Sigmoid colon (tissue), 7 donors: ENCODE results near the gene TWSG1. TPM values are rescaled to one million over a fixed set of nuclear protein-coding genes. Genes with fewer than 3 reads are reported as not detected.

ENCODE experiments used
- DNase-seq: peaks from one replicate; pipeline ENCODE4 v3.0.0-alpha.2; 2019
- H3K27ac ChIP-seq, 4 donors: fragments of 200-600 bp; sonication (generic); one replicate each; pipeline ENCODE4 v1.5.1; 2016 to 2019; ENCODE audit warnings: mild to moderate bottlenecking in 1 of 4
- H3K27me3 ChIP-seq, 3 donors: fragments of 200-600 bp; sonication (generic); one replicate each; pipeline ENCODE4 v1.5.1; 2019; ENCODE audit warnings: mild to moderate bottlenecking in 1 of 3
- H3K36me3 ChIP-seq, 4 donors: fragments of 200-600 bp; sonication (generic); one replicate each; pipeline ENCODE4 v1.5.1; 2016 to 2019
- H3K4me1 ChIP-seq, 4 donors: fragments of 200-600 bp; sonication (generic); one replicate each; pipeline ENCODE4 v1.5.1; 2017 to 2019
- H3K4me3 ChIP-seq, 4 donors: fragments of 200-600 bp; sonication (generic); one replicate each; pipeline ENCODE4 v1.5.1; 2017 to 2019; ENCODE audit warnings: mild to moderate bottlenecking in 2 of 4, moderate library complexity in 1 of 4
- H3K9me3 ChIP-seq, 4 donors: fragments of 200-600 bp in 3 of 4; sonication (generic) in 3 of 4; one replicate each; pipeline versions ENCODE4 v1.5.1 to v1.6.1; 2013 to 2019
- EP300 ChIP-seq, 4 donors: sonication (generic); formaldehyde crosslinking; IDR thresholded peaks; one replicate each; pipeline ENCODE4 v1.6.1; 2017; ENCODE audit warnings: antibody characterized with exemption in 4 of 4
- POLR2A ChIP-seq, 2 donors: fragments of 450-650 bp; IDR thresholded peaks; one replicate each; pipeline ENCODE4 v1.6.1; 2016; ENCODE audit warnings: antibody characterized with exemption in 2 of 2, mild to moderate bottlenecking in 2 of 2, moderate library complexity in 2 of 2
- POLR2AphosphoS5 ChIP-seq, 4 donors: sonication (generic); formaldehyde crosslinking; IDR thresholded peaks; one replicate each; pipeline ENCODE4 v1.6.1; 2017; ENCODE audit warnings: antibody characterized with exemption in 4 of 4
- WGBS, 2 donors: extraction: QIAGEN DNeasy Blood & Tissue Kit; methylation state at CpG; one replicate each; pipeline ENCODE4 v1.1.7; 2013; 5-methylcytosine and 5-hydroxymethylcytosine counted together
- intact Hi-C: fragments of 100-400 bp; cut with DNase I; formaldehyde crosslinking; loops from one replicate; pipeline ENCODE4 v1.15.1; 2023
- polyA plus RNA-seq, 3 donors: library from polyadenylated mRNA; stranded (reverse); fragments of 200-250 nt; gene quantifications; one replicate each; pipeline ENCODE4 v1.2.3, GENCODE V29; 2013
- total RNA-seq, 4 donors: library from RNA; depleted of rRNA; stranded (reverse); fragments of >200 nt; gene quantifications; one replicate each; pipeline ENCODE4 v1.1.0, GENCODE V29; 2016
- TF ChIP-seq, protein P1 (sequence below), 4 experiments: fragments of 450-650 bp in 3 of 4; fragments of 200-600 bp in 1 of 4; IDR thresholded peaks; one replicate each; pipeline ENCODE4 v1.5.1; 2016 to 2019; ENCODE audit warnings: antibody characterized with exemption in 4 of 4, mild to moderate bottlenecking in 3 of 4, moderate library complexity in 2 of 4
- donor health status: healthy with polysubstance abuse.
- donor health status: Bipolar disorder and iron deficiency.
- donor health status: healthy.

TWSG1 gene
- total and polyA plus RNA-seq, 7 donors, result 3.6 to 88.3 (median 69.2) TPM

DNA sequence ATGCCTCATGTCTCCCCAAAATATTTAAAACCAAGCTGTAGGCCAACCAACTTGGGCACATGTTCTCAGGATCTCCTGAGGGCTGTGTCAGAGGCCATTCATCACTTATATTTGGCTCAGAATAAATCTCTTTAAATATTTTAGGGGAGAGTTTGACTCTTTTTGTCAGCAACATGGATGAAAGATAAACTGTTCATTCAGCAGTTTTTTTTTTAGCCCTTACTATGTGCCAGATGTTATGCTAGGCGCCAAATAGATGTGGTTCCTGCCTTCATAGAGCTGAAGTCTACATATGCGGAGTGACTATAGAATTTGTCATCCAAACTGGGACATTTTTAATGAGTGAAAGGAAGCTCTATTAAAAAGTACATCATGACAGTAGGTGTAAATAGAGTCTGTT is 42.5 kb upstream of the TWSG1 start:
- Histone ChIP-seq H3K36me3 (no peaks in the 10 kb centered on the region), H3K9me3 (peaks cover 0 to 4% (median 1%) of the 10 kb centered on the region in 4 donors), H3K27me3 (no peaks in the 10 kb centered on the region), H3K27ac (no peak overlapping the region), H3K4me3 (no peak overlapping the region), H3K4me1 (no peaks in the 10 kb centered on the region)
- 92 to 97% methylated on average over 2 of the region's 2 CpGs for WGBS, 2 donors
- intact Hi-C loops, result no loop called here
- DNase-seq, result no peak
- TF ChIP-seq EP300 (IDR thresholded peaks at IDR 0.05), result no peak

DNA sequence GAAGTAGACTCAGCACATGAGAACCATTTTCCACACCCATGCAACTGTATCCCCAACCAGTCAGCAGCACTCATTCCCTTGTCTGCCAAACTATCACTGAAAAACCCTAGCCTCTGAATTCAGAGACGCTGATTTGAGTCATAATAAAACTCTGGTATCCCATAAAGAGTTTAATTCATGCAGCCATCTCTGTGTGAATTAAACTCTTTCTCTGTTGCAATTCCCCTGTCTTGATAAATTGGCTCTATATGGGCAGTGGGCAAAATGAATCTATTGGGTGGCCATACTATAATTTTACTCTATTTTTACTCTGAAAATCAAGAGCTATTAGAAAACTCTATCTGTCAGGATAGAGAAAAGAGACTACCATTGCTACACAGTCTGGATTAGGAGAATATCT is 40.6 kb upstream of the TWSG1 start:
- no peaks in the 10 kb centered on the region for H3K4me1 ChIP-seq
- H3K4me3 ChIP-seq, result no peak overlapping the region
- H3K27me3 ChIP-seq, result no peaks in the 10 kb centered on the region
- intact Hi-C loops, result no loop called here
- H3K27ac ChIP-seq, result no peak overlapping the region
- peaks cover 0 to 4% (median 1%) of the 10 kb centered on the region in 4 donors for H3K9me3 ChIP-seq
- H3K36me3 ChIP-seq, result no peaks in the 10 kb centered on the region
- no peak for TF ChIP-seq POLR2AphosphoS5 (IDR thresholded peaks at IDR 0.05)
- no peak for TF ChIP-seq POLR2A (IDR thresholded peaks at IDR 0.05)
- TF ChIP-seq, protein P1, sequence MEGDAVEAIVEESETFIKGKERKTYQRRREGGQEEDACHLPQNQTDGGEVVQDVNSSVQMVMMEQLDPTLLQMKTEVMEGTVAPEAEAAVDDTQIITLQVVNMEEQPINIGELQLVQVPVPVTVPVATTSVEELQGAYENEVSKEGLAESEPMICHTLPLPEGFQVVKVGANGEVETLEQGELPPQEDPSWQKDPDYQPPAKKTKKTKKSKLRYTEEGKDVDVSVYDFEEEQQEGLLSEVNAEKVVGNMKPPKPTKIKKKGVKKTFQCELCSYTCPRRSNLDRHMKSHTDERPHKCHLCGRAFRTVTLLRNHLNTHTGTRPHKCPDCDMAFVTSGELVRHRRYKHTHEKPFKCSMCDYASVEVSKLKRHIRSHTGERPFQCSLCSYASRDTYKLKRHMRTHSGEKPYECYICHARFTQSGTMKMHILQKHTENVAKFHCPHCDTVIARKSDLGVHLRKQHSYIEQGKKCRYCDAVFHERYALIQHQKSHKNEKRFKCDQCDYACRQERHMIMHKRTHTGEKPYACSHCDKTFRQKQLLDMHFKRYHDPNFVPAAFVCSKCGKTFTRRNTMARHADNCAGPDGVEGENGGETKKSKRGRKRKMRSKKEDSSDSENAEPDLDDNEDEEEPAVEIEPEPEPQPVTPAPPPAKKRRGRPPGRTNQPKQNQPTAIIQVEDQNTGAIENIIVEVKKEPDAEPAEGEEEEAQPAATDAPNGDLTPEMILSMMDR (IDR thresholded peaks at IDR 0.05), result no peak
- TF ChIP-seq EP300 (IDR thresholded peaks at IDR 0.05), result no peak
- DNase-seq, result no peak
- 87 to 92% methylated on average over 1 of the region's 1 CpG for WGBS, 2 donors

DNA sequence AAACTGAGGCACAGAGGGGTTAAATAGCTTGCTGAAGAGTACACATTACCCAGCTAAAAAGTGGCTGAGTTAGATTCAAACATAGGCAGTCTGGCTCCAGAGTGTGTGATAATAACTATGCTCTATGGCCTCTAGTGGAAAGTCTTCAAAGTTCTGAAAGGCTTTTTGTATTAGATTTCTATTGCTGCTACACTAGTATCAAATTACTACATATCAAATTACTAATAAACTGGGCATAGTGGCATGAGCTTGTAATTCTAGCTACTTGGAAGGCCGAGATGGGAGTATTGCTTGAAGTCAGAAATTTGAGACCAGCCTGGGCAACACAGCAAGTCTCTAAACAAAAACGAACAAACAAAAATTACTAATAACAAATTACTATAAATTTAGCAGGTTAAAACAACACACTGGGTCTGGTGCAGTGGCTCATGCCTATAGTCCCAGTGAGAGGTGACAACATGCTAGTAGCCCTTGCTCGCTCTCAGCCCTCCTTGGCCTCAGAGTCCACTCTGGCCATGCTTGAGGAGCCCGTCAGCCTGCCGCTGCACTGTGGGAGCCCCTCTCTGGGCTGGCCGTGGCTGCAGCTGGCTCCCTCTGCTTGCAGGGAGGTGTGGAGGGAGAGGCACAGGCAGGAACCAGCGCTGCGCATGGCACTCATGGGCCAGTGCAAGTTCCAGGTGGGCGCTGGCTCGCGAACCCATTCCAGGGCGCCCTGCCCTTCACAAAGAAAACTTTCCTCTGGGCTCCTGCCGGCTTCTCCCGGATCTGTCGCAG is 38.2 kb upstream of the TWSG1 start:
- H3K36me3 ChIP-seq, result no peaks in the 10 kb centered on the region
- peaks cover 0 to 4% (median 1%) of the 10 kb centered on the region in 4 donors for H3K9me3 ChIP-seq
- intact Hi-C loops, result no loop called here
- WGBS, 2 donors, result 93 to 96% methylated on average over 15 of the region's 15 CpGs
- no peaks in the 10 kb centered on the region for H3K4me1 ChIP-seq
- no peaks in the 10 kb centered on the region for H3K27me3 ChIP-seq
- H3K4me3 ChIP-seq, result no peak overlapping the region
- H3K27ac ChIP-seq, result no peak overlapping the region
- TF ChIP-seq, protein P1 (IDR thresholded peaks at IDR 0.05), result no peak
- TF ChIP-seq POLR2AphosphoS5 (IDR thresholded peaks at IDR 0.05) (no peak), EP300 (IDR thresholded peaks at IDR 0.05) (no peak), POLR2A (IDR thresholded peaks at IDR 0.05) (no peak)
- DNase-seq, result no peak

DNA sequence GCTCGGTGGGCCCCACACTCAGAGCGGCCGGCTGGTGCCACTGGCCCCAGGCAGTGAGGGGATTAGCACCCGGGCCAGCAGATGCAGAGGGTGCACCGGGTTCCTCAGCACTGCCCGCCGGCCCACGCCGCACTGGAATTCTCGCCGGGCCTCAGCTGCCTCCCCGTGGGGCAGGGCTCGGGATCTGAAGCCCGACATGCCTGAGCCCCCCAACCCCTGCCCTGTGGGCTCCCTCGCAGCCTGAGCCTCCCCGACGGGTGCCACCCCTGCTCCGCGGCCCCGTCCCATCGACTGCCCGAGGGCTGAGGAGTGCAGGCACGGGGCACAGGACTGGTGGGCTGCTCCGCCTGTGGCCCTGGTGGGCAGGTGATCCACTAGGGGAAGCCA is 37.6 kb upstream of the TWSG1 start:
- intact Hi-C loops, result no loop called here
- Histone ChIP-seq H3K27ac (no peak overlapping the region), H3K4me1 (no peaks in the 10 kb centered on the region), H3K9me3 (peaks cover 0 to 4% (median 1%) of the 10 kb centered on the region in 4 donors), H3K4me3 (no peak overlapping the region), H3K27me3 (no peaks in the 10 kb centered on the region), H3K36me3 (no peaks in the 10 kb centered on the region)
- no peak for DNase-seq
- no peak for TF ChIP-seq POLR2AphosphoS5 (IDR thresholded peaks at IDR 0.05)
- no peak for TF ChIP-seq EP300 (IDR thresholded peaks at IDR 0.05)
- TF ChIP-seq, protein P1 (IDR thresholded peaks at IDR 0.05), result no peak
- no peak for TF ChIP-seq POLR2A (IDR thresholded peaks at IDR 0.05)
- 95 to 98% methylated on average over 24 of the region's 24 CpGs for WGBS, 2 donors

DNA sequence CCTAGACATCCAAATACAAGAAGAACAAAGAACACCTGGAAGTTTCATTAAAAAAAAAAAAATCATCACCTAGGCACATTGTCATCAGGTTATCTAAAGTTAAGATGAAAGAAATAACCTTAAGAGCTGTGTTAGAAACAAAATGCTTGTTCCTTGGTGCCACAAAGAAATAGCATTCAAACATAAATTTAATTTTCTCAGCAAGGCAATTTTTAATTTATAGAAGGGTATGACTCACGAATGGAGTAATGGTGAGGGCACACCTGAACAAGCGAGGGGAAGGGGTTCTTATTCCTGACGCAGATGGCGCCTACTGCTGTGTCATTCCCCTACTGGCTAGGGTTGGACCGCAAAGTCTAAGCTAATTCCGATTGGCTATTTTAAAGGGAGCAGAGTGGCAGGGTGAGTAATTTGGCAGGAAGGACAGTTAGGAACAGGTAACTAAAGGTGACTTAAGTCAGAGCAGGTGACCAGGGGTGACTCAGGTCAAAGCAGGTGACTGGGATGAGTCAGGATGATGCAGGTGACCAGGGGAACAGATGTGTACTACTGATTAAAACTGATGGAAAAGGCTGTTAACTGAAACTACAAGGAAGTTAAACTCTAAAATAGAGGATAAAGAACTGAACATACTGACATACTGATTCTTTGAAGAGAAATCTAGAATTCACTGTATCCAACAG is 30.0 kb upstream of the TWSG1 start:
- Histone ChIP-seq H3K4me3 (no peak overlapping the region), H3K4me1 (no peaks in the 10 kb centered on the region), H3K36me3 (no peaks in the 10 kb centered on the region), H3K27ac (no peak overlapping the region), H3K9me3 (no peaks in the 10 kb centered on the region), H3K27me3 (no peaks in the 10 kb centered on the region)
- TF ChIP-seq, protein P1 (IDR thresholded peaks at IDR 0.05), result no peak
- TF ChIP-seq POLR2AphosphoS5 (IDR thresholded peaks at IDR 0.05), result no peak
- no peak for TF ChIP-seq POLR2A (IDR thresholded peaks at IDR 0.05)
- no peak for TF ChIP-seq EP300 (IDR thresholded peaks at IDR 0.05)
- 95 to 96% methylated on average over 6 of the region's 6 CpGs for WGBS, 2 donors
- no peak for DNase-seq
- intact Hi-C loops, result no loop called here
